ENCODE measurements around the gene MACROH2A1. TPM values are rescaled to one million over a fixed set of nuclear protein-coding genes. Genes with fewer than 3 reads are reported as not detected.

The MACROH2A1 gene
- total and polyA plus RNA-seq, 2 of the 4 experiments (the other 2 are of a cell fraction), result 122 to 126 TPM

- no peak overlapping the region; the same call in 2 of the 3 replicates for H2BK15ac ChIP-seq (ENCODE audit: low read depth, low read length)
- H4K91ac ChIP-seq (ENCODE audit: insufficient read depth, low read depth, low read length), result no peak overlapping the region; the same call in 1 of the 2 replicates
- H2AK9ac ChIP-seq (replicated peaks; ENCODE audit: low read depth, low read length, poor library complexity), result peak overlapping the region; percentile 19
- H3K27me3 ChIP-seq (ENCODE audit: control insufficient read depth, insufficient read depth, low read length), result no peaks in the 10 kb centered on the region
- H3K79me1 ChIP-seq (ENCODE audit: low read depth in 1 of 2, low read length in 2 of 2), result peaks cover 66 to 96% of the 10 kb centered on the region in 2 experiments
- H4K20me1 ChIP-seq (ENCODE audit: insufficient read depth, low read length), result peaks cover 45% of the 10 kb centered on the region
- no peak overlapping the region for H2AFZ ChIP-seq (replicated peaks; ENCODE audit: low read length, poor library complexity)
- dilution Hi-C loops (cut with HindIII; ENCODE audit: low sequenced_read_pairs, unreplicated experiment), result no loop called here
- no peak overlapping the region for H3K23ac ChIP-seq (ENCODE audit: low read depth, low read length)
- H4K5ac ChIP-seq (ENCODE audit: low read depth, low read length), result no peak overlapping the region
- no peak overlapping the region for H4K8ac ChIP-seq (ENCODE audit: low read depth in 2 of 2, low read length in 2 of 2)
- H3K4me1 ChIP-seq (ENCODE audit: control insufficient read depth, insufficient read depth, low read length), result peaks cover 50% of the 10 kb centered on the region
- no peak for DNase-seq
- no peak overlapping the region for H3K4me2 ChIP-seq (ENCODE audit: low read depth, low read length)
- H3K27ac ChIP-seq (ENCODE audit: insufficient read depth, low read length), result no peak overlapping the region
- H2BK120ac ChIP-seq (ENCODE audit: low read depth, low read length), result no peak overlapping the region
- BruUV-seq (replicated peaks), result no TSS peak
- H3K9me1 ChIP-seq (ENCODE audit: insufficient read depth, low read length), result peaks cover 61% of the 10 kb centered on the region
- no peak for ATAC-seq (ENCODE audit: low read depth)
- H3K9ac ChIP-seq (ENCODE audit: low read depth, low read length), result no peak overlapping the region
- no peak overlapping the region for H2BK20ac ChIP-seq (ENCODE audit: low read depth, low read length)
- ChIA-PET CTCF (no interaction called here), POLR2A (ENCODE audit: unreplicated experiment) (no interaction called here)
- intact Hi-C loops (cut with micrococcal nuclease), result no loop called here
- no peaks in the 10 kb centered on the region for H3K9me3 ChIP-seq (ENCODE audit: control insufficient read depth, insufficient read depth, low read length)
- H2BK5ac ChIP-seq (ENCODE audit: low read depth, low read length, poor library complexity, severe bottlenecking), result no peak overlapping the region
- H3K4ac ChIP-seq (ENCODE audit: low read depth, low read length), result no peak overlapping the region
- peaks cover 35% of the 10 kb centered on the region for H3K36me3 ChIP-seq (ENCODE audit: control insufficient read depth, insufficient read depth, low read length)
- WGBS, 2 experiments (ENCODE audit: extremely low coverage in 2 of 2, insufficient read length in 1 of 2), result 83% methylated on average over 1 of the region's 7 CpGs; no CpG with 5 or more reads in 1 of the 2 experiments
- in situ Hi-C loops (cut with MboI; ENCODE audit: low sequenced_read_pairs), result no loop called here
- H2AK5ac ChIP-seq (ENCODE audit: low read depth, low read length), result peak overlapping the region; percentile 10; the same call in 1 of the 2 replicates
- no peak for TF ChIP-seq FOS (IDR thresholded peaks at IDR 0.05; ENCODE audit: low read depth, low read length)
- TF ChIP-seq MAFK (IDR thresholded peaks at IDR 0.05; ENCODE audit: low read depth, low read length), result no peak
- peak; percentile 49; the same call in 1 of the 2 replicates for TF ChIP-seq CEBPB (IDR thresholded peaks at IDR 0.05; ENCODE audit: low read depth, low read length)
- no peak for TF ChIP-seq SMC3 (IDR thresholded peaks at IDR 0.05; ENCODE audit: low read depth, low read length)
- no peak for TF ChIP-seq BHLHE40 (IDR thresholded peaks at IDR 0.05; ENCODE audit: low read depth, low read length)
- no peak overlapping the region for H3K56ac ChIP-seq (ENCODE audit: extremely low read depth, insufficient read depth, low read length)
- H3K18ac ChIP-seq (ENCODE audit: low read depth, low read length), result no peak overlapping the region
- H3K14ac ChIP-seq (replicated peaks; ENCODE audit: low read depth, low read length), result no peak overlapping the region
- no peak overlapping the region for H3K4me3 ChIP-seq (ENCODE audit: insufficient read depth, low read depth, low read length)
Observed at GRCh38 chr5:135373736-135374515, 25.1 kb downstream of the MACROH2A1 start.

Measured in IMR-90 (cell line).